ENCODE results near the gene SCD.

Gene SCD

GRCh38 chr10:100340948-100341847 is 5.8 kb upstream of the SCD start:
- no peak for DNase-seq (ENCODE audit: low read depth)

GRCh38 chr10:100341953-100342626 is 4.9 kb upstream of the SCD start:
- DNase-seq (ENCODE audit: low read depth) = peak; percentile 75

GRCh38 chr10:100342627-100342972 is 4.4 kb upstream of the SCD start:
- DNase-seq (ENCODE audit: low read depth) = no peak

GRCh38 chr10:100344241-100344788 is 2.7 kb upstream of the SCD start:
- DNase-seq (ENCODE audit: low read depth) = no peak

GRCh38 chr10:100345570-100346330 is 1.3 kb upstream of the SCD start:
- DNase-seq (ENCODE audit: low read depth) = peak; percentile 67

DNA sequence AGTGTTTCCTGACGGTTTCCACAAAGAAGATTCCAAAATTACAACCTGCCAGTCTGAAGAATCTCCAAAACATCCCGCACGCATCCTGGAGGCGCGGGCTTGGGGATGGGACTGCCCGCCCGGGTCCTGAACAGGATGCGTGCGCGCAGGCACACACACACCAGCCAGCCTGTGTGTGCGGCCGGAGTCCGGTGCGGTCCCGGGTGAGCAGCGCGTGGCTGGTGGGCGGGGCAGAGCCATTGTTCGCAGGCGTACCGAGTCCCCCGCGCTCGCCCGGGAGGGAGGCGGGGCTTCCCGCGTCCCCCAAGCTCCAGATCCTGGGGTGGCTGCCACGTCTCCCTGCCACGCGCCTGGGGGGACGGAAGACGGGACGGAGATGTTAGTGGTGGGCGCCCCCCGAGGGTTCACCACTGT is 675 bp upstream of the SCD start:
- peak; percentile 77 for DNase-seq (ENCODE audit: low read depth)

DNA sequence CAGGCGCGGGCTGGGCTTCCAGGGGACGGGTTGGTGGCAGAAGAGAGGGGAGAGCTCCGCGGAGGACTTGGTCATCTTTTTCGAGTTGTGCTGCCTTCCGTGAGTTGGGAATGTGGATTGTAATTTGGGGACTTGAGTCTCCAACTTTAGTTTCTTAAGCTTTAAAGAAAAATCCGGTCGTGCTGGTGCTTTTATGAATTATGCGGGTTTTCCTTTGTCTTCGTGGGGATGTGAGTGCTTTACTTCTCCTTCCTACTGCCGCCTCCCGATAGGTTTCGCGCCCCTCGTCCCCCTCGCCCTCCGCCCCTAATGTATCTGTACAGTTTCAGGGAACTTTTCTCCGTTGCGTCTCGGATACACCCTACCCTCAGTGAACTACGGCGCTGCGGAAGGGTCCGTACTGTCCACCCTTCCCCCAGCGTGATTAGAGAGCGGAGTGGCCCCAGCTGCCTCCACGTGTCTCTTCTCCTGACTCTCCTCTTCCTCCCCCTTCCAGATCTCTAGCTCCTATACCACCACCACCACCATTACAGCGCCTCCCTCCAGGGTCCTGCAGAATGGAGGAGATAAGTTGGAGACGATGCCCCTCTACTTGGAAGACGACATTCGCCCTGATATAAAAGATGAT is 649 bp downstream of the SCD start:
- peak; percentile 13 for DNase-seq (ENCODE audit: low read depth)

DNA sequence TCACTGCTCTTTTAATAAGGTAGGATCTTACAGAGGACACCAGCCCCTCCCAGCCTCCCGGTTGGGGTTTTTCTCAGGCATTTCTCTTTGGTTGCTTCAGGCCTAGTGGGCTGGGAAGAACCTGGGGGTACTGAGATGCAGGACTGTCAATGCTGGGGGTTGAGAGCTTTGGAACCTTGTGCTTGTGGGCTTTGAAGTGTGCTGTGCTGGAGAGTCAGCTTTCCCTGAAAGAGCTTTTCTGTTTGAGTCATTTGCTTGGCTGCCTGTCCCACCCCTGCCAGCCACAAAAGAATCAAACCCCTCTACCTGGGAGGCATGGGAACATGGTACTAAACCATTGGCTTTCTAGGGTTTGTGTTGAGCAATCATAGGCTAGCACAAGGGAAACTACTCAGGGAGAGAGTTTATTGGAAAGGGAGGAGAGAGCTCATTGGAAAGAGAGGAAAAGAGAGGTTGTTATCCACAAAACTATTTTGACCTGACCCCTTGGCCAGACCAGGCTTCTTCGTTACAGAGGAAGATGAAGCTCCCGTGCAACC is 1.4 kb downstream of the SCD start:
- DNase-seq (ENCODE audit: low read depth) = no peak

GRCh38 chr10:100349087-100349486 is 2.1 kb downstream of the SCD start:
- no peak for DNase-seq (ENCODE audit: low read depth)

GRCh38 chr10:100349672-100350071 is 2.6 kb downstream of the SCD start:
- no peak for DNase-seq (ENCODE audit: low read depth)

GRCh38 chr10:100350914-100351485 is 4.0 kb downstream of the SCD start:
- no peak for DNase-seq (ENCODE audit: low read depth)

GRCh38 chr10:100353770-100354485 is 6.9 kb downstream of the SCD start:
- no peak for DNase-seq (ENCODE audit: low read depth)

DNA sequence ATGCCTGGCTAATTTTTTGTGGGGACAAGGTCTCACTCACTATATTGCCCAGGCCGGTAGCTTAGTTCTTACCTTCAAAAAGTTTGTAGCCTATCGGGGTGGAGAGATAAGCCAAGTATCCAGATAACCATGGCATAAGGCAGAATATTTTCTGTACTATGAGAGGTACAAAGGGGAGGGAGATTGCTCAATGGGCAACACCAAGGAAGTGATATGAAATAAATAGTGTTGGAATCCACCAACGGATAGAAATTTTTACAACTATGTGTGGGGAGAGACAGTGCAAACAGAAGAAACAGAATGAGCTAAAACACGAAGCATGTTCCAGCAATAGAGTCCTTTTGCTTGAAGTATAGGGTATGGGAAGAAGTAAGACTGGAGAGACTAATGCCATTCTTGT is 8.1 kb downstream of the SCD start:
- no peak for DNase-seq (ENCODE audit: low read depth)

DNA sequence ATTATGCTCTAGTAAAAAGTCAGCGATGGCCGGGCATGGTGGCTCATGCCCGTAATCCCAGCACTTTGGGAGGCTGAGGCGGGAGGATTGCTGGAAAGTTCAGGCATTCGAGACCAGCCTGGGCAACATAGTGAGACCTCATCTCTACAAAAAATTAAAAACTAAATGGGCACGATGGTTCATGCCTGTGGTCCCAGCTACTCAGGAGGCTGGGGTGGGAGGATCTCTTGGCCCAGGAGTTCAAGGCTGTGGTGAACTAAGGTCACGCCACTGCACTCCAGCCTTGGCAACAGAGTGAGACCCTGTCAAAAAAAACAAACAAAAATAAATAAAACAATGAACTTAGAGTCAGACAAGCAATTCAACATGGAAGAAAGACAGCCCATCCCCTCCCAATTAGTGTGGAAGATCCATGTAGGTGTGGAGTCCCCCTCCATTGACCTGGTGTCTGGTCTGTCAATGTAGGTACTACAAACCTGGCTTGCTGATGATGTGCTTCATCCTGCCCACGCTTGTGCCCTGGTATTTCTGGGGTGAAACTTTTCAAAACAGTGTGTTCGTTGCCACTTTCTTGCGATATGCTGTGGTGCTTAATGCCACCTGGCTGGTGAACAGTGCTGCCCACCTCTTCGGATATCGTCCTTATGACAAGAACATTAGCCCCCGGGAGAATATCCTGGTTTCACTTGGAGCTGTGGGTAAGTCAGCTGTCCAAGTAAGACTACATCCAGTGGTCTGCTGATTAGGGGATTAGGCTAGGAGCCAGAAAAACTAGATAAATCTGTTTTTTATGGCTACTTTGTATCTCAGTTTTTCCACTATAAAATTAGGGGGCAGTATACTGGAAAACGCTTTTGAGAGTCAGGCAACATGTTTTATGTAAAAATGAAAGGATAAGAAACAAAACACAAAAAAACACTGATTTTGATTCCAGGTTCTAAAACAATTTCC is 9.3 kb downstream of the SCD start:
- no peak for DNase-seq (ENCODE audit: low read depth)

- no peak for DNase-seq (ENCODE audit: low read depth)
Observed at GRCh38 chr10:100357059-100357858, 10.2 kb downstream of the SCD start.

- no peak for DNase-seq (ENCODE audit: low read depth)
Observed at GRCh38 chr10:100359030-100359432, 12.0 kb downstream of the SCD start.

DNA sequence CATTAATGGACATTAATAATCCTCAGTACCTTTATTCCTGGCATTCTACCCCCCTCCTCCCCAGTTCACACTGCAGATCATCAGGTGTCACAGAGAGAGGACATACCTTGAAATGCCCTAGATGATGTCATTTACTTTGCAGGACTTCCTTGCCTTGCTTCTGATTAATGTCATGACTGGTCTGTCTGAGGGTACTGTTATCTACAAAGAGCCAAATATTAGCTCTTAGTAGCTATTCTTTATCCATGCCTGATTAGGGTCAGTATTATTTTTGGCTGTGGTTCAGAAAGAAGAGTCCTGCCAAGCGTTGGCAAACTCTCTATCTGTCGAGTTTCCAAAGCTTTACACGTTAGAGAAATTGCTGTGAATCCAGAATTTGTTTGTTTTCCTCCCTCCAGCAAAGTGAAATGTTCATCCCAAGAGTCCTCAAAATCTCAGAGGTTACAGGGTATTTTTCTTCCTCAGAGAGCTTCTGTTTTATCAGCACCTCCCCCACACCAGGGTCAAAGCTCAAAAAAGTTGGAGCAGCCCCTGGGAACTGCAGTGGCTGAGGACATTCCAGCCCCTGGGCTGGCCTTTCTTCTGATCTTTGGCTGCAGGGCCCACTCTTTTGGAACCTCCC is 12.6 kb downstream of the SCD start:
- no peak for DNase-seq (ENCODE audit: low read depth)

- no peak for DNase-seq (ENCODE audit: low read depth)
Observed at GRCh38 chr10:100360234-100360633, 13.2 kb downstream of the SCD start.
